Tibial nerve (tissue), 4 donors: ENCODE data around the gene UBB.

Experiments used
- CTCF ChIP-seq, 5 experiments: fragments of 200-600 bp in 3 of 5; fragments of 450-650 bp in 2 of 5; sonication (generic) in 3 of 5; IDR thresholded peaks; one replicate each; pipeline ENCODE4 v1.5.1; 2016 to 2019; ENCODE audit warnings: antibody characterized with exemption in 5 of 5, mild to moderate bottlenecking in 3 of 5, moderate library complexity in 2 of 5
- EP300 ChIP-seq, 2 donors: sonication (generic); formaldehyde crosslinking; IDR thresholded peaks; one replicate each; pipeline ENCODE4 v1.6.1; 2017; ENCODE audit warnings: antibody characterized with exemption in 2 of 2, mild to moderate bottlenecking in 1 of 2
- POLR2A ChIP-seq, 2 donors: fragments of 450-650 bp; IDR thresholded peaks; one replicate each; pipeline ENCODE4 v1.6.1; 2017; ENCODE audit warnings: antibody characterized with exemption in 2 of 2, mild to moderate bottlenecking in 2 of 2, moderate library complexity in 2 of 2

- TF ChIP-seq POLR2A (IDR thresholded peaks at IDR 0.05): no peak
- TF ChIP-seq EP300 (IDR thresholded peaks at IDR 0.05): no peak
- no peak for TF ChIP-seq CTCF (IDR thresholded peaks at IDR 0.05)
Measured at GRCh38 chr17:16343569-16343968, 37.3 kb upstream of the UBB start.
